ENCODE data around the gene SLC2A13. TPM values are rescaled to one million over a fixed set of nuclear protein-coding genes. Genes with fewer than 3 reads are reported as not detected.

The SLC2A13 gene
- total RNA-seq, 1 experiment from 2014 or later = 15.3 TPM

DNA sequence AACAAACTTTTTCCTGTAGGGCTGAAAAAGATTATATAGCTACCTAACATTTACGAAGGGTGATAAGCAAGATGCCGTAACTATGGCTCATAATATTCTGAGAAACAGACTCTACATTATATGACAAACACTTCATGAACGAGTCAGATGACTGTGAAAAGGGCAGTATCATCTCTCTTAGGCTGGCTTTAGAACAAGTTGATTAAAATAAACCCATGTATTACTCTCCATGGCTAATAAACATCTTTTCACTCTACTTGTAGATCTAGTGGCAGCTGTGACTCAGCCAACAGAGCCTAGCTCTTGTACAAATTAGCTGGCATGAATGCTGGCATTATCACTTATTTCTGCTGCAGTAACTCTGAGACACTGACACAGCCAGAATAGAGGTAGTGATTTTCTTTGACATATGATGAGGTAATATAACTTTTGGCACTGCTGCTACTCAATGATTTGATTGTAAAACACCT lies 47.1 kb downstream of the SLC2A13 start:
- Mint-ChIP-seq H3K9me3 (no peaks in the 10 kb centered on the region), H3K4me3 (no peak overlapping the region), H3K36me3 (no peaks in the 10 kb centered on the region), H3K27ac (no peak overlapping the region), H3K27me3 (ENCODE audit: low read depth) (no peaks in the 10 kb centered on the region), H3K4me1 (peaks cover 14% of the 10 kb centered on the region)
- ATAC-seq (no peak), DNase-seq (ENCODE audit: low spot score) (no peak)
- no peak for TF ChIP-seq TEAD1 (CRISPR knock-in tag; IDR thresholded peaks at IDR 0.05)
- TF ChIP-seq FOXK1 (CRISPR knock-in tag; IDR thresholded peaks at IDR 0.05) = no peak
- no peak for TF ChIP-seq ZNF138 (CRISPR knock-in tag; conservative IDR thresholded peaks at IDR 0.05)
- ChIA-PET POLR2A (no interaction called here), CTCF (interaction anchor here (1.2 kb wide), 1 partner anchor 48 kb away, joined by 5 read pairs; no protein-coding TSS in a partner anchor)

- ATAC-seq (no peak), DNase-seq (ENCODE audit: low spot score) (no peak)
- Mint-ChIP-seq H3K4me3 (no peak overlapping the region), H3K9me3 (no peaks in the 10 kb centered on the region), H3K36me3 (no peaks in the 10 kb centered on the region), H3K27ac (no peak overlapping the region), H3K4me1 (peaks cover 8% of the 10 kb centered on the region; the same call in 1 of the 2 replicates), H3K27me3 (ENCODE audit: low read depth) (no peaks in the 10 kb centered on the region)
- ChIA-PET CTCF (no interaction called here), POLR2A (no interaction called here)
- TF ChIP-seq ZNF317 (CRISPR knock-in tag; IDR thresholded peaks at IDR 0.05; ENCODE audit: borderline replicate concordance, low read depth) (no peak), E2F4 (CRISPR knock-in tag; IDR thresholded peaks at IDR 0.05; ENCODE audit: borderline replicate concordance, low read depth) (no peak), JAZF1 (CRISPR knock-in tag; IDR thresholded peaks at IDR 0.05) (no peak), ZNF232 (CRISPR knock-in tag; IDR thresholded peaks at IDR 0.05) (no peak), USF1 (CRISPR knock-in tag; IDR thresholded peaks at IDR 0.05) (no peak), IRF2 (CRISPR knock-in tag; IDR thresholded peaks at IDR 0.05; ENCODE audit: borderline replicate concordance, low read depth) (no peak), NR2C2 (CRISPR knock-in tag; IDR thresholded peaks at IDR 0.05) (no peak), ZNF138 (CRISPR knock-in tag; conservative IDR thresholded peaks at IDR 0.05) (no peak), KAT7 (CRISPR knock-in tag; IDR thresholded peaks at IDR 0.05; ENCODE audit: borderline replicate concordance) (no peak), FOXJ3 (CRISPR knock-in tag; IDR thresholded peaks at IDR 0.05; ENCODE audit: borderline replicate concordance) (no peak), SMAD3 (CRISPR knock-in tag; IDR thresholded peaks at IDR 0.05; ENCODE audit: borderline replicate concordance) (no peak), RORB (CRISPR knock-in tag; IDR thresholded peaks at IDR 0.05) (no peak), NFATC4 (CRISPR knock-in tag; IDR thresholded peaks at IDR 0.05) (no peak), HMGA2 (CRISPR knock-in tag; IDR thresholded peaks at IDR 0.05) (no peak), SMAD4 (CRISPR knock-in tag; IDR thresholded peaks at IDR 0.05) (no peak), PRRX2 (CRISPR knock-in tag; IDR thresholded peaks at IDR 0.05) (no peak), ETV6 (CRISPR knock-in tag; IDR thresholded peaks at IDR 0.05) (no peak)
- TF ChIP-seq, protein P1, sequence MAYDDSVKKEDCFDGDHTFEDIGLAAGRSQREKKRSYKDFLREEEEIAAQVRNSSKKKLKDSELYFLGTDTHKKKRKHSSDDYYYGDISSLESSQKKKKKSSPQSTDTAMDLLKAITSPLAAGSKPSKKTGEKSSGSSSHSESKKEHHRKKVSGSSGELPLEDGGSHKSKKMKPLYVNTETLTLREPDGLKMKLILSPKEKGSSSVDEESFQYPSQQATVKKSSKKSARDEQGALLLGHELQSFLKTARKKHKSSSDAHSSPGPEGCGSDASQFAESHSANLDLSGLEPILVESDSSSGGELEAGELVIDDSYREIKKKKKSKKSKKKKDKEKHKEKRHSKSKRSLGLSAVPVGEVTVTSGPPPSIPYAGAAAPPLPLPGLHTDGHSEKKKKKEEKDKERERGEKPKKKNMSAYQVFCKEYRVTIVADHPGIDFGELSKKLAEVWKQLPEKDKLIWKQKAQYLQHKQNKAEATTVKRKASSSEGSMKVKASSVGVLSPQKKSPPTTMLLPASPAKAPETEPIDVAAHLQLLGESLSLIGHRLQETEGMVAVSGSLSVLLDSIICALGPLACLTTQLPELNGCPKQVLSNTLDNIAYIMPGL (CRISPR knock-in tag; IDR thresholded peaks at IDR 0.05) = no peak
- TF ChIP-seq, protein P2, sequence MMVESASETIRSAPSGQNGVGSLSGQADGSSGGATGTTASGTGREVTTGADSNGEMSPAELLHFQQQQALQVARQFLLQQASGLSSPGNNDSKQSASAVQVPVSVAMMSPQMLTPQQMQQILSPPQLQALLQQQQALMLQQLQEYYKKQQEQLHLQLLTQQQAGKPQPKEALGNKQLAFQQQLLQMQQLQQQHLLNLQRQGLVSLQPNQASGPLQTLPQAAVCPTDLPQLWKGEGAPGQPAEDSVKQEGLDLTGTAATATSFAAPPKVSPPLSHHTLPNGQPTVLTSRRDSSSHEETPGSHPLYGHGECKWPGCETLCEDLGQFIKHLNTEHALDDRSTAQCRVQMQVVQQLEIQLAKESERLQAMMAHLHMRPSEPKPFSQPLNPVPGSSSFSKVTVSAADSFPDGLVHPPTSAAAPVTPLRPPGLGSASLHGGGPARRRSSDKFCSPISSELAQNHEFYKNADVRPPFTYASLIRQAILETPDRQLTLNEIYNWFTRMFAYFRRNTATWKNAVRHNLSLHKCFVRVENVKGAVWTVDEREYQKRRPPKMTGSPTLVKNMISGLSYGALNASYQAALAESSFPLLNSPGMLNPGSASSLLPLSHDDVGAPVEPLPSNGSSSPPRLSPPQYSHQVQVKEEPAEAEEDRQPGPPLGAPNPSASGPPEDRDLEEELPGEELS (CRISPR knock-in tag; IDR thresholded peaks at IDR 0.05) = no peak
- TF ChIP-seq, protein P3, sequence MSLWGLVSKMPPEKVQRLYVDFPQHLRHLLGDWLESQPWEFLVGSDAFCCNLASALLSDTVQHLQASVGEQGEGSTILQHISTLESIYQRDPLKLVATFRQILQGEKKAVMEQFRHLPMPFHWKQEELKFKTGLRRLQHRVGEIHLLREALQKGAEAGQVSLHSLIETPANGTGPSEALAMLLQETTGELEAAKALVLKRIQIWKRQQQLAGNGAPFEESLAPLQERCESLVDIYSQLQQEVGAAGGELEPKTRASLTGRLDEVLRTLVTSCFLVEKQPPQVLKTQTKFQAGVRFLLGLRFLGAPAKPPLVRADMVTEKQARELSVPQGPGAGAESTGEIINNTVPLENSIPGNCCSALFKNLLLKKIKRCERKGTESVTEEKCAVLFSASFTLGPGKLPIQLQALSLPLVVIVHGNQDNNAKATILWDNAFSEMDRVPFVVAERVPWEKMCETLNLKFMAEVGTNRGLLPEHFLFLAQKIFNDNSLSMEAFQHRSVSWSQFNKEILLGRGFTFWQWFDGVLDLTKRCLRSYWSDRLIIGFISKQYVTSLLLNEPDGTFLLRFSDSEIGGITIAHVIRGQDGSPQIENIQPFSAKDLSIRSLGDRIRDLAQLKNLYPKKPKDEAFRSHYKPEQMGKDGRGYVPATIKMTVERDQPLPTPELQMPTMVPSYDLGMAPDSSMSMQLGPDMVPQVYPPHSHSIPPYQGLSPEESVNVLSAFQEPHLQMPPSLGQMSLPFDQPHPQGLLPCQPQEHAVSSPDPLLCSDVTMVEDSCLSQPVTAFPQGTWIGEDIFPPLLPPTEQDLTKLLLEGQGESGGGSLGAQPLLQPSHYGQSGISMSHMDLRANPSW (CRISPR knock-in tag; conservative IDR thresholded peaks at IDR 0.05; ENCODE audit: low read depth) = no peak
Observed at GRCh38 chr12:40056373-40056772, 49.5 kb downstream of the SLC2A13 start.
